Adrenal gland (tissue), 12 donors: Measurements from ENCODE around the gene DENND2A. TPM values are rescaled to one million over a fixed set of nuclear protein-coding genes. Genes with fewer than 3 reads are reported as not detected.

Source experiments
- DNase-seq, 7 donors: peaks; one replicate each; pipeline ENCODE4 v3.0.0-alpha.2; 2019 to 2020
- H3K27ac ChIP-seq, 5 donors: fragments of 200-600 bp; sonication (generic) in 4 of 5; 1 replicate in 3 of 5; 2 replicates in 2 of 5; pipeline versions ENCODE4 v1.5.1 to v1.8.0; 2016 to 2020; ENCODE audit warnings: mild to moderate bottlenecking in 1 of 5
- H3K27me3 ChIP-seq: fragments of 200-600 bp; 2 replicates; pipeline ENCODE4 v1.8.0; 2021
- H3K36me3 ChIP-seq, 2 donors: fragments of 200-600 bp; replicated peaks in 1 of 2; 1 replicate in 1 of 2; 2 replicates in 1 of 2; pipeline versions ENCODE4 v1.5.1 to v1.8.0; 2018 to 2022
- H3K4me1 ChIP-seq, 2 donors: fragments of 200-600 bp; replicated peaks in 1 of 2; 1 replicate in 1 of 2; 2 replicates in 1 of 2; pipeline versions ENCODE4 v1.5.1 to v1.8.0; 2018 to 2021
- H3K4me3 ChIP-seq, 4 donors: fragments of 200-600 bp; sonication (generic) in 3 of 4; one replicate each; pipeline ENCODE4 v1.5.1; 2016 to 2018
- H3K9me3 ChIP-seq, 3 donors: fragments of 200-600 bp; sonication (generic) in 1 of 3; replicated peaks in 1 of 3; 1 replicate in 2 of 3; 2 replicates in 1 of 3; pipeline versions ENCODE4 v1.5.1 to v1.8.0; 2016 to 2021
- CTCF ChIP-seq, 6 experiments: fragments of 450-650 bp in 4 of 6; fragments of 200-600 bp in 2 of 6; sonication (generic) in 1 of 6; IDR thresholded peaks; 1 replicate in 5 of 6; 2 replicates in 1 of 6; pipeline versions ENCODE4 v1.5.1 to v1.8.0; 2016 to 2021; ENCODE audit warnings: antibody characterized with exemption in 6 of 6, mild to moderate bottlenecking in 2 of 6, moderate library complexity in 1 of 6
- POLR2A ChIP-seq, 2 donors: fragments of 450-650 bp; IDR thresholded peaks; one replicate each; pipeline ENCODE4 v1.6.1; 2017; ENCODE audit warnings: antibody characterized with exemption in 2 of 2, mild to moderate bottlenecking in 2 of 2, moderate library complexity in 1 of 2
- WGBS, 4 donors: extraction: QIAGEN DNeasy Blood & Tissue Kit in 2 of 4; methylation state at CpG; one replicate each; pipeline versions ENCODE4 v1.1.5 to v1.1.7; 2013 to 2017; 5-methylcytosine and 5-hydroxymethylcytosine counted together
- intact Hi-C, 2 donors: fragments of 100-400 bp; cut with DNase I; formaldehyde crosslinking; loops; one replicate each; pipeline versions ENCODE4 v1.14.1 to v1.15.0; 2022 to 2023
- polyA plus RNA-seq, 3 donors: library from polyadenylated mRNA; stranded (reverse); fragments of 200-250 nt in 2 of 3; fragments of 350-450 nt in 1 of 3; fragmentation: Illumina TruSeq in 1 of 3; extraction: RNeasy Lipid Tissue Mini Kit (QIAGEN cat#74804) in 1 of 3; gene quantifications; one replicate each; pipeline ENCODE4 v1.2.3, GENCODE V29; 2013 to 2014
- total RNA-seq, 9 donors: library from RNA; depleted of rRNA in 4 of 9; stranded (reverse); fragments of >200 nt in 4 of 9; fragments of 120-200 nt in 1 of 9; fragmentation: NEBNext Ultra II Directional in 1 of 9; extraction: Animal tissue kit (Norgen Biotek cat#: 25700) in 1 of 9; gene quantifications; one replicate each; pipeline versions ENCODE4 v1.1.0 to v1.2.4, GENCODE V29; 2013 to 2023
- donor health status: healthy with polysubstance abuse.
- donor health status: Bipolar disorder and iron deficiency.
- donor health status: DM: yes; HTN: yes; CAD: no.
- donor health status: DM: no; HTN: no; CAD: no.
- donor health status: DM: no; HTN: no; CAD: no.
- donor health status: DM: yes; HTN: yes; CAD: no.

Gene DENND2A
- total and polyA plus RNA-seq, 12 donors, result 3.0 to 10.9 (median 5.8) TPM

GRCh38 chr7:140611641-140612040 lies 29.0 kb downstream of the DENND2A start:
- 80 to 91% (median 89%) methylated on average over 8 of the region's 8 CpGs for WGBS, 4 donors
- H3K9me3 ChIP-seq, result no peaks in the 10 kb centered on the region
- TF ChIP-seq POLR2A (IDR thresholded peaks at IDR 0.05), result no peak
- no peak for TF ChIP-seq CTCF (IDR thresholded peaks at IDR 0.05)
- H3K4me3 ChIP-seq, result no peak overlapping the region
- H3K27ac ChIP-seq, result no peak overlapping the region
- intact Hi-C loops, result no loop called here
- no peaks in the 10 kb centered on the region for H3K27me3 ChIP-seq
- no peak for DNase-seq
- no peaks in the 10 kb centered on the region for H3K36me3 ChIP-seq
- peaks cover 0 to 13% of the 10 kb centered on the region in 2 donors for H3K4me1 ChIP-seq

- H3K27ac ChIP-seq, result no peak overlapping the region
- no peak for DNase-seq
- WGBS, 4 donors, result 67 to 75% (median 70%) methylated on average over 12 of the region's 12 CpGs
- H3K36me3 ChIP-seq, result no peaks in the 10 kb centered on the region
- peaks cover 0 to 13% of the 10 kb centered on the region in 2 donors for H3K4me1 ChIP-seq
- no peak overlapping the region for H3K4me3 ChIP-seq
- no peaks in the 10 kb centered on the region for H3K27me3 ChIP-seq
- intact Hi-C loops, result no loop called here
- TF ChIP-seq CTCF (IDR thresholded peaks at IDR 0.05), result no peak
- TF ChIP-seq POLR2A (IDR thresholded peaks at IDR 0.05), result no peak
- H3K9me3 ChIP-seq, result no peaks in the 10 kb centered on the region
Observed at GRCh38 chr7:140610204-140611165, 30.1 kb downstream of the DENND2A start.

- peaks cover 0 to 13% of the 10 kb centered on the region in 2 donors for H3K4me1 ChIP-seq
- DNase-seq, result no peak
- WGBS, 4 donors, result 86 to 97% (median 91%) methylated on average over 2 of the region's 2 CpGs
- H3K27ac ChIP-seq, result no peak overlapping the region
- TF ChIP-seq CTCF (IDR thresholded peaks at IDR 0.05) (no peak), POLR2A (IDR thresholded peaks at IDR 0.05) (no peak)
- H3K4me3 ChIP-seq, result no peak overlapping the region
- intact Hi-C loops, result no loop called here
- no peaks in the 10 kb centered on the region for H3K9me3 ChIP-seq
- H3K27me3 ChIP-seq, result no peaks in the 10 kb centered on the region
- H3K36me3 ChIP-seq, result no peaks in the 10 kb centered on the region
Observed at GRCh38 chr7:140609646-140610045, 31.0 kb downstream of the DENND2A start.

- Histone ChIP-seq H3K27ac (peak overlapping the region in 2 of 5 donors; percentile 24 to 73), H3K4me3 (no peak overlapping the region), H3K27me3 (no peaks in the 10 kb centered on the region), H3K4me1 (peaks cover 0 to 13% of the 10 kb centered on the region in 2 donors), H3K9me3 (no peaks in the 10 kb centered on the region), H3K36me3 (no peaks in the 10 kb centered on the region)
- intact Hi-C loops, result no loop called here
- TF ChIP-seq POLR2A (IDR thresholded peaks at IDR 0.05) (no peak), CTCF (IDR thresholded peaks at IDR 0.05) (no peak)
- peak; percentile 28 to 78 (median 51) for DNase-seq
- WGBS, 4 donors, result 23 to 51% (median 37%) methylated on average over 6 to 7 of the region's 7 CpGs
Observed at GRCh38 chr7:140607441-140607989, 33.1 kb downstream of the DENND2A start.
